Right renal pelvis (tissue), 4 donors: ENCODE data around the gene LRBA. TPM values are rescaled to one million over a fixed set of nuclear protein-coding genes. Genes with fewer than 3 reads are reported as not detected.

Experiments
- DNase-seq, 4 donors: peaks; one replicate each; pipeline ENCODE4 v3.0.0-alpha.2; 2013; ENCODE audit warnings: low read depth in 4 of 4, low spot score in 3 of 4, missing footprints in 1 of 4
- polyA plus RNA-seq, 4 donors: library from polyadenylated mRNA; unstranded; fragments of 120-200 nt; gene quantifications; one replicate each; pipeline ENCODE4 v1.2.1, GENCODE V29; 2013; ENCODE audit not compliant: insufficient read length in 4 of 4

Gene LRBA
- polyA plus RNA-seq, 4 donors = 62.2 to 70.6 (median 67.6) TPM

DNA sequence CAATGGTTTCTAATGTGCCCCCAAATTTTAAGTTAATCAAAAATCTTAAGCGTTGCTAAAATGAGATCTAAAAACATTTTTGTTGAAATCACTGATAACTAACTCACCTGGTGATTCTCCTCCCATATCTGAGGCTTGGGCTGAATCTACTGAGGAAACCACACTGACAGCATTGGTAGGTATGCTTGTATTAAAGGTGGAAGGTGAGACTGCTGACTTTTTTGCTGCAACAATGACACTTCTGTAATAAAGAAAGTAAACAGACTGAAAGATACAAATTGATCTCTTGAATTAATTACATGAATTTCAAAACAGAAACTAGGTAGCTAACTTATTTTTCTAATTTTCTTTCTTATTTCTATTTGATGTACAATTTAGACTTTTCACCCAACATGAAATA is 198.1 kb downstream of the LRBA start:
- no peak for DNase-seq

DNA sequence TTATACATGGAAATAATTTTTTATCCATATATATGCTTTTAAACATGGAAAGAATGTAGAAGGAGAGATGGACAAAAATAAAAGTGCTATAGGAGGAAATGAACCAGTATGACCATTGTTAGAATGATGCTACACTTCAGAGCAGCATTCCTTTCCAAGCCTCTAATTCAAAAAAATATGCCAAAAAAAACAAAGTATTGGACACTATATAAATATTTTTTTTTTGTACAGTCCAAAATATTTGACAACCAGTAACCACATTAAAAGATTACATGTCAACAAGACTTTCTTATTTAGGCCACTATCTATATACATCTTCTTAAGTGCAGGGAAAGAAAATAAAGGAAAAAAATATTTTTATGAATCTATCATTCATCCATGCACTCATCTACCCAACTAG is 198.6 kb downstream of the LRBA start:
- no peak for DNase-seq

DNA sequence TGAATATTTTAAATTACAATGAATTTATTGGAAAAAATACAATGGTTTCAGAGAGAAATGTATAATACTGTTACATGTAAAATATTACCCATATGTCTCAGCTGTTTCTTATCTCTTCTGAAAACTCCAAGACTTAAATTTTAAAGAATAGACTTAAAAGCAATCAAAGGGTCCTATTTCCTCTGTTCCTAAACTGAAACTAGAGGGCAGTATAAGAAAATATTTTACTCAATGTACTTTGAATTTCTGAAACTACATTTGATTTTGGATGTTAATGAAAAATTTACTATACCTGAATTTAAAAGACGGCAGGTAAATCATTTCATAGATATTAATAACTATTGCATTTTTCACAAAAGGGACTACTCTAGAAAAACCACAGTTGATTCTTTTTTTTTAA is 200.2 kb downstream of the LRBA start:
- no peak for DNase-seq

DNA sequence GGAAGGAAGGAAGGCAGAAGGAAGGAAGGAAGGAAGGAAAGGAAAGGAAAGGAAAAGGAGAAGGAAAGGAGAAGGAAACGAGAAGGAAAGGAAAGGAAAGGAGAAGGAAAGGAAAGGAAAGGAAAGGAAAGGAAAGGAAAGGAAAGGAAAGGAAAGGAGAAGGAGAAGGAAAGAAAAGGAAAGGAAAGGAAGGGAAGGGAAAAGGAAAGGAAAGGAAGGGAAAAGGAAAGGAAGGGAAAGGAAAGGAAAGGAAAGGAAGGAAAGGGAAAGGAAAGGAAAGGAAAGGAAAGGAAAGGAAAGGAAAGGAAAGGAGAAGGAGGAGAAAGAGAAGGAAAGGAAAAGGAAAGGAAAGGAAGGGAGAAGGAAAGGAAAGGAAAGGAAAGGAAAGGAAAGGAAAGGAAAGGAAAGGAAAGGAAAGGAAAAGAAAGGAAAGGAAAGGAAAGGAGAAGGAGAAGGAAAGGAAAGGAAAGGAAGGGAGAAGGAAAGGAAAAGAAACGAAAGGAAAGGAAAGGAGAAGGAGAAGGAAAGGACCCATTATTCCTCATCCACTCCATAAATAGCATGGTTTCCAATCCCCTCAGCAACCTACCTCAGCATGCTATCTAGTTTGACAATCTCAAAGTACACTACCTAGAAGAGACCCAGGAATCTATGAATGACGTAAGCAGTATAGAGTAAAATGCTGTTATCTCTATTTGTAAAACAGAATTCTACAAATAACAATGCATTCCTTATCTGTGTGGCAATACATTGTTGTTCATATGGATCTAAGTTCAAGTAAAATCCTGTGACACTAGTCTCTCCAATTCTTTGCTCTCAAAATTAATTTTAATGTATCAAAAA is 209.7 kb downstream of the LRBA start:
- DNase-seq = no peak

DNA sequence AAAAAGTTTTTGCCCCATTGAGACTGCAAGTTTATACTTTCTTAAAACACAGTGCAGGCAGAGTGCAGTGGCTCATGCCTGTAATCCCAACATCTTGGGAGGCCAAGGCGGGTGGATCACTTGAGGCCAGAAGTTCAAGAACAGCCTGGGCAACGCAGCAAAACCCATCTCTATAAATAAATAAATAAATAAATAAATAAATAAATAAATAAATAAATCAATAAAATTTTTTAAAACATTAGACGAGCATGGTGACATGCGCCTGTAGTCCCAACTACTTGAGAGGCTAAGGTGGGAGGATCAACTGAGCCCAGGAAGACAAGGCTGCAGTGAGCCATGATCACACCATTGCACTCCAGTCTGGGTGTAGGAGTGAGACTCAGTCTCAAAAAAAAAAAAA is 213.3 kb downstream of the LRBA start:
- DNase-seq = no peak

- no peak for DNase-seq
Observed at GRCh38 chr4:150799207-150799606, 215.9 kb downstream of the LRBA start.

DNA sequence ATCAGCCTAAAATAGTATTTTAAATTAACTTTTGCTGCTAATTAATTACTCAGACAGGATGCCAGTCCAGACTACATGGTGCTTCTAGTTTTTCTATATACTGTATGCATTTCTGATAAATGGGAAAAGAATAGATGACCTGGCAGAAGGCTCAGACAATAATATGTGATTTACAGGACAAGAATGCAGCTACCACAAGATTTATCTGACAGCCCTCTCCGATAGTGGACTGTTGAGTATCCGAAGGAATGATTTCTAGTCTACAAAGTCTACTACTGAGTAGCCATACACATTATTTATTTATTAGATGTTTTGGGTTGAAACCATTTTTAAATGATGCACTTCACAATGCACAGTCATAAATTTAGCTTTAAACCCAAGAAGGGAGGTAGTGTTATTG is 220.4 kb downstream of the LRBA start:
- no peak for DNase-seq

GRCh38 chr4:150789864-150790263 is 225.2 kb downstream of the LRBA start:
- no peak for DNase-seq

GRCh38 chr4:150784939-150785338 is 230.1 kb downstream of the LRBA start:
- DNase-seq = no peak

- DNase-seq = no peak
Observed at GRCh38 chr4:150784305-150784704, 230.8 kb downstream of the LRBA start.

DNA sequence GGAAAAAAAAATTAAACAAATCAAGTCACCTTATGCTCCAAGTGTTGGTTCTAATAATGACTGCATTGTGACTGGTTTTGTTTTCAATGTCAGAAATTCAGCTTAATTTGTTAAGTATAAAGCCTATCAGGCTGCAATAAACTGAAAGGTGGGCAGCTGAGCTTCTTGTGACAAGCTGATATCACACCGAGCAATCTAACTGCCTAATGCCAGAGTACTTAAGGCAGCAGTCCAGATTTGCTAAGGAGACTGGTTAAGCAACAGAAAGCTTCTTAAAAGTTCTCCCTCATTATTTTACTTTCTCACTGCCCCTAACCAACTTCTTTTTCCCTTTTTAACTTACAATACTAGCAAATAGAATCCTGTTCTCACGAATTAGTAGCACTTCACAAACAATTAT is 232.2 kb downstream of the LRBA start:
- peak in 1 of 4 donors; percentile 5 for DNase-seq

DNA sequence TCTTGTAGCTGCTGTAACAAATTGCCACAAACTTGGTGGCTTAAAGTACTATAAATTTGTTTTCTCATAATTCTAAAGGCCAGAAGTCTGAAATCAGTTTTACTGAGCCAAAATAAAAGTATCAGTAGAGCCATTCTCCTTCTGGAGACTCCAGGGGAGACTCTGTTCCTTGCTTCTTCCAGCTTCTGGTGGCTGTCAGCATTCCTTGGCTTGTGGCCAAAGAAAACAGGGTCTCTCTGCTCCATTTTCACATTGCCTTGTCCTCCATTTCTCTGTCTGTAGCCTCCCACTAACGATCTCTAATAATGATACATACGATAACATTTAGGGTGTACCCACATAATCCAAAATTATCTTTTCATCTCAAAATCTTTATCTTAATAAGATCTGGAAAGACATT is 232.8 kb downstream of the LRBA start:
- peak in 1 of 4 donors; percentile 14 for DNase-seq

DNA sequence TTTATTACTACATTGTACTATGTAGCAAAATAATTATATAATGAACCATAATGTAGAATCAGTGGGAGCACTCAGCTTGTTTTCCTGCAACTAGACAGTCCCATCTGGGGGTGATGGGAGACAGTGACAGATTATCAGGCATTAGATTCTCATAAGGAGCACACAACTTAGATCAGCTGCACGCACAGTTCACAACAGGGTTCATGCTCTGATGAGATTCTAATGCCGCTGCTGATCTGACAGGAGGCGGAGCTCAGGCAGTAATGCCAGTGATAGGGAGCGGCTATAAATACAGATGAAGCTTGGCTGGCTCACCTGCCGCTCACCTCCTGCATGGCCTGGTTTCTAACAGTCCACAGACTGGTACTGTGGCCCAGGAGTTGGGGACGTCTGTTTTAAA is 233.9 kb downstream of the LRBA start:
- DNase-seq = no peak

- no peak for DNase-seq
Observed at GRCh38 chr4:150779707-150780106, 235.4 kb downstream of the LRBA start.

GRCh38 chr4:150773729-150774449 is 241.2 kb downstream of the LRBA start:
- no peak for DNase-seq

DNA sequence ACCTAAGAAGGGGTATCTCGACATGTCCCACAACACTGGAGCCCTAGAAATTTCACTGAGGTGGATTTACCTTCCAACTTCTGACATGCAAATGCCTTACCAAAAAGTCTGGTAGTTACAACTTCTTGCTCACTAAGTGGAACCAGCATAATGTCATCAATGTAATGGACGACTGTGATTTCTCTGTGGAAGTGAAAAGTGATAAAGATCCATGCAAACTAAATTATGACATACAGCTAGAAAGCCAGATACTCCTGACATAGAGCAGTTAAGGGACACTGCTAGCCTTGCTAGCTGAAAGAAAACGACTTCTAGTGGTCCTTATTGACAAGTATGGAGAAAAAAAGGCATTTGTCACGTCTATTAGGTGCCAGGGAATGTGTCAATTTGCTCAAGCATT is 242.1 kb downstream of the LRBA start:
- no peak for DNase-seq

- no peak for DNase-seq
Observed at GRCh38 chr4:150771382-150771781, 243.7 kb downstream of the LRBA start.

DNA sequence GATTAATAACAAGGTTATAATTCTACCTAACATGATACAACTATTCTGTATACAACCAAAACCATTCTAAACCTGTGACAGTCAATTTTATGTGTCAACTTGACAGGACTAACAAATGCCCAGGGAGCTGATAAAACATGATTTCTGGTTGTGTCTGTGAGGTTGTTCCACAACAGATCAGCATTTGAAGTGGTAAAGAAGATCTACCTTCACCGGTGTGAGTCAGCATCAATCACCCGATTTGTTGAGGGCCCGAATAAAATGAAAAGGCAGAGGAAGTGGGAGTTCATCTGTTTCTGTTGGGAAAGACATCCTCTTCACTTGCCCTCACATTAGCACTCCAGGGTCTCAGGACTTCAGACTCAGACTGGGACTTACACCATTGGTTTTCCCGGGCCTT is 245.2 kb downstream of the LRBA start:
- no peak for DNase-seq

DNA sequence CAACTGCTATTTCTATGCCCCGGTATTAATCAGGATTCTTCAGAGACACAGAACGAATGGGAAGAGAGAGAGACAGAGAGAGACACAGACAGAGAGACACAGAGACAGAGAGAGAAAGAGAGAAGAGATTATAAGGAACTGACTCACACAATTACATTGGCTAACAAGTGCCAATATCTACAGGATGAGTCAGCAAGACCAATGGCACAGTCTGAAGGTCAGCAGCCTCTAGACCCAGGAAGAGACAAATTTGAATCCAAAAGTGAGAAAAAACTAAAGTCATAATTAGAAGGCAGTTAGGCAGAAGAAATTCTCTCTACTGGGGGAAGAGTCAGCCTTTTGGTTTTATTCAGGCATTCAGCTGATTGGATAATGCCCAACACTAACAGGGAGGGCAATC is 245.8 kb downstream of the LRBA start:
- no peak for DNase-seq

DNA sequence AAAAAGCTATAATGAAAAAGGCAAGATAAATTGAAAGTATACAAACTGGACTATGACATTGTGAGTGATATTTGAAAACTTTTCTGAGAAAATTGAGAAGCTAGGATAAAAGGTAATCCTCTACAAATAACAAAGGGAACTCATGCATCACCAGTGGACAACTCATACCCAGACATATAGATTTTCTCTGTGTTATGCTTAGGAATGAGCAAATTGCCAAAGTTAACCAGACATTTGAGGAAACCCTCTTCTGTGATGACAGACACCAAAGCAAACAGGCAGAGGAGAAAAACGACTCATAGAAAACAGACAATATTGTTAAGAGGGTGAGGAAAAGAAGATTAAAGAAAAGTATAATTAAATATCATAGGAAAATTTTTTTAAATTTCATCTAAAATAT is 246.6 kb downstream of the LRBA start:
- DNase-seq = no peak

DNA sequence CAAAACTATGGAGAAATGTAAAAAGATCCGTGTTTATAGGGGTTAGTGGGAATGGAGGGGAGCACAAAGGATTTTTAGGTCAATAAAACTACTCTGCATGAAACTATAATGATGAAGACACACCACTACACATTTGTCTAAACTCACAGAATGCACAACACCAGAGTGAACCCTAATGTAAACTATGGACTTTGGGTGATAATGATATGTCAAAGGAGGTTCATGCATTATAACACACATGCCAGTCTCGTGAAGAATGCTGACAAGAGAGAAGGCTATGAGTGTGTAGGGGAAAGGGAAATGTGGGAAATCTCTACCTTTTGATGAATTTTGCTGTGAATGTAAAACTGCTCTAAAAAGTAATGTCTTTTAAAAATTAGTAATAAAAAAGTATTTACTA is 249.9 kb downstream of the LRBA start:
- DNase-seq = no peak

DNA sequence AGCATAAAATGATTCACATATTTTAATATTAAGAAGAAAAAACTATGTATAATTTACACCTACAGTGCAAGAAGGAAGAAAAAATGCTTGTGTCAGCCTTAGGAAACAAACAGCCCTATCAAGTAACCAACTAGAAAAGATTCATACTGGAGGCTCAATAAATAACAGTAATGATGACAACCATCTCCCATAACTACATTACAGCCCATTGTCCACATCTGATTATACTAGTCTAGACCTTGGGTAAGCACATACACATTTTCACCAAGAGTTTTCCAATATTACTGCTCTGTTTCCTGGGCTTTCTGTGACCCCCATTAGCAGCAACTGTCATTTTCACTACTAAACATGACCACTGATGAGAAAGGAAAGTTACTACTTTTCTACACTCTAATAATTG is 263.4 kb downstream of the LRBA start:
- no peak for DNase-seq
